GM12878 (cell line): Measurements from ENCODE around the gene PLPP7. TPM values are rescaled to one million over a fixed set of nuclear protein-coding genes. Genes with fewer than 3 reads are reported as not detected.

ENCODE experiments used
- CHD1 ChIP-seq: IDR thresholded peaks from 2 replicates; pipeline ENCODE4 v1.6.1; 2012; ENCODE audit warnings: low read depth, low read length, improper control_type of control experiment
- CREM ChIP-seq: IDR thresholded peaks from 2 replicates; pipeline ENCODE4 v1.6.1; 2014; ENCODE audit warnings: antibody characterized with exemption, low read depth
- HDAC6 ChIP-seq: fragments of 200-600 bp; sonication (generic); IDR thresholded peaks from one replicate; pipeline ENCODE4 v1.8.0; 2017; ENCODE audit warnings: antibody characterized with exemption; ENCODE audit not compliant: unreplicated experiment
- LARP7 ChIP-seq: fragments of 450-650 bp; IDR thresholded peaks from 2 replicates; pipeline ENCODE4 v1.6.1; 2017; ENCODE audit warnings: mild to moderate bottlenecking
- MYB ChIP-seq: fragments of 150-350 bp; IDR thresholded peaks from 2 replicates; pipeline ENCODE4 v1.6.1; 2014; ENCODE audit warnings: mild to moderate bottlenecking, low read depth, low read length, borderline replicate concordance
- POLR2A ChIP-seq: IDR thresholded peaks from 2 replicates; pipeline ENCODE4 v1.6.1; 2011; ENCODE audit warnings: low read depth, mild to moderate bottlenecking, low read length
- RFX5 ChIP-seq: IDR thresholded peaks from 2 replicates; pipeline ENCODE4 v1.6.1; 2011; ENCODE audit warnings: low read depth, low read length, improper control_type of control experiment
- STAT1 ChIP-seq: fragments of 450-650 bp; conservative IDR thresholded peaks from 2 replicates; pipeline ENCODE4 v1.6.1; 2014; ENCODE audit warnings: antibody characterized with exemption, mild to moderate bottlenecking
- TCF7 ChIP-seq: IDR thresholded peaks from 2 replicates; pipeline ENCODE4 v1.6.1; 2014; ENCODE audit warnings: antibody characterized with exemption, borderline replicate concordance
- WRNIP1 ChIP-seq: IDR thresholded peaks from 2 replicates; pipeline ENCODE4 v1.6.1; 2011; ENCODE audit warnings: low read depth, low read length, improper control_type of control experiment, borderline replicate concordance
- ZNF274 ChIP-seq: IDR thresholded peaks from one replicate; pipeline ENCODE4 v1.8.0; 2011; ENCODE audit not compliant: insufficient read length, insufficient read depth
- polyA plus RNA-seq, 11 experiments: library from polyadenylated mRNA; depleted of rRNA in 4 of 11; unstranded in 6 of 11; stranded (reverse) in 5 of 11; fragments of >200 nt; fragmentation: Nextera tagmentation in 4 of 11; fragmentation: Illumina TruSeq in 1 of 11; extraction: Ambion mirVana in 4 of 11; extraction: Trizol in 1 of 11; gene quantifications; 1 replicate in 1 of 11; 2 replicates in 10 of 11; pipeline versions ENCODE4 v1.2.1 to v1.2.3, GENCODE V29; 2011 to 2016; ENCODE audit warnings: inconsistent platforms in 2 of 11, missing spikeins in 2 of 11, low read depth in 1 of 11
- total RNA-seq, 4 experiments: library from RNA; depleted of rRNA in 3 of 4; stranded (reverse); fragments of >200 nt in 3 of 4; fragmentation: Illumina TruSeq in 1 of 4; extraction: Trizol in 1 of 4; gene quantifications; 2 replicates each; pipeline versions ENCODE4 v1.2.1 to v1.2.3, GENCODE V29; 2013 to 2021
- TF ChIP-seq, protein P1 (sequence below): IDR thresholded peaks from 2 replicates; pipeline ENCODE4 v1.6.1; 2012; ENCODE audit warnings: low read depth, low read length, improper control_type of control experiment
- TF ChIP-seq, protein P2 (sequence below): IDR thresholded peaks from 2 replicates; pipeline ENCODE4 v1.6.1; 2011; ENCODE audit warnings: borderline replicate concordance, low read depth, mild to moderate bottlenecking, moderate library complexity, mixed read lengths, low read length; ENCODE audit not compliant: insufficient read depth; ENCODE audit errors: extremely low read length
- TF ChIP-seq, protein P3 (sequence below): fragments of 450-650 bp; IDR thresholded peaks from 2 replicates; pipeline ENCODE4 v1.6.1; 2017; ENCODE audit warnings: antibody characterized with exemption, mild to moderate bottlenecking, moderate library complexity

PLPP7 gene
- total and polyA plus RNA-seq, 10 of the 15 experiments (the other 5 are each of a cell fraction or from before 2014, with no cell fraction given), result 0.05 to 1.0 (median 0.40) TPM; not detected in 3

DNA sequence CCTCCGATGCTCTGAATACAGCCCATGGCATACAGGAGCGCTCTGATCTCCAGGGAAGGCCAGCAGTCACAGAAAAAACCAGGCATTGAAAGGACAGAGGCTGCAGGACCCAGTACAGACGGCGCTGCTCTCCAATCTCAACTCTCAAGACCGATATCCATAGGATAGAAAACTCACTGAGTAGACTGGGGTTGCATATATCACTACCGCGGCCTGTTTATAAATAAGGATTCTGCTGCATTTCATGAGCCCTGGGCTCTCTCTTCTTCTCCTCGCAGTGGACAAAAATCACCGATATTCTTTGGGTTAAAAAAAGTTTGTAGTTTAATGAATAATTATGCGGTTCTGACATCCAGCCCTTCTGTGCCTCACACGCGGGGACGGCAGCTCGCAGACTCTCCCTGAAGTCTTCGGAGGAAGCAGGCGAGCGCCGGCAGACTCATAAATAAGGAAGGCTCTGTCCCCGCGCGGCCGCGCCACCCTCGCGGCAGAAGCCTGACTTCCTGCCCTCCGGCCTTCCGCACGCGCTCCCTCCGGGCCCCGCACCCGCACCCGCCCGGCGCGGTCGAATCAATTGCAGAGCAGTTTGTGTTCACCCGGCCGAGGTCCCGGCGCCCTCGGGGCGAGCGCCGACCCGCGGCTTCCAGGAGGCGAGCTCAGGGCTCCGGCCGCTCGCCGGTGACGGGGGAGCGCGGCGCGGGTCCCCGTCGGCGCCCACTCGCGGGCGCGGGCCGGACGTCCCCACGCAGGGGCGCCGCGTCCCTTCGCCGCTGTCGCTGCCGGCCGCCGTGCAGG is 13.2 kb upstream of the PLPP7 start, which contains the start of gene FAM78A (continued):
- TF ChIP-seq, protein P1, sequence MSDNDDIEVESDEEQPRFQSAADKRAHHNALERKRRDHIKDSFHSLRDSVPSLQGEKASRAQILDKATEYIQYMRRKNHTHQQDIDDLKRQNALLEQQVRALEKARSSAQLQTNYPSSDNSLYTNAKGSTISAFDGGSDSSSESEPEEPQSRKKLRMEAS, result no peak
- TF ChIP-seq ZNF274, result no peak
- no peak for TF ChIP-seq MYB
- TF ChIP-seq STAT1, result no peak
- TF ChIP-seq CHD1, result no peak
- TF ChIP-seq POLR2A, result peak; percentile 46; the same call in 1 of the 2 replicates
- no peak for TF ChIP-seq WRNIP1
- TF ChIP-seq LARP7, result peak; percentile 83; the same call in 1 of the 2 replicates
- TF ChIP-seq CREM, result no peak
- TF ChIP-seq, protein P2, sequence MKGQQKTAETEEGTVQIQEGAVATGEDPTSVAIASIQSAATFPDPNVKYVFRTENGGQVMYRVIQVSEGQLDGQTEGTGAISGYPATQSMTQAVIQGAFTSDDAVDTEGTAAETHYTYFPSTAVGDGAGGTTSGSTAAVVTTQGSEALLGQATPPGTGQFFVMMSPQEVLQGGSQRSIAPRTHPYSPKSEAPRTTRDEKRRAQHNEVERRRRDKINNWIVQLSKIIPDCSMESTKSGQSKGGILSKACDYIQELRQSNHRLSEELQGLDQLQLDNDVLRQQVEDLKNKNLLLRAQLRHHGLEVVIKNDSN, result no peak
- TF ChIP-seq, protein P3, sequence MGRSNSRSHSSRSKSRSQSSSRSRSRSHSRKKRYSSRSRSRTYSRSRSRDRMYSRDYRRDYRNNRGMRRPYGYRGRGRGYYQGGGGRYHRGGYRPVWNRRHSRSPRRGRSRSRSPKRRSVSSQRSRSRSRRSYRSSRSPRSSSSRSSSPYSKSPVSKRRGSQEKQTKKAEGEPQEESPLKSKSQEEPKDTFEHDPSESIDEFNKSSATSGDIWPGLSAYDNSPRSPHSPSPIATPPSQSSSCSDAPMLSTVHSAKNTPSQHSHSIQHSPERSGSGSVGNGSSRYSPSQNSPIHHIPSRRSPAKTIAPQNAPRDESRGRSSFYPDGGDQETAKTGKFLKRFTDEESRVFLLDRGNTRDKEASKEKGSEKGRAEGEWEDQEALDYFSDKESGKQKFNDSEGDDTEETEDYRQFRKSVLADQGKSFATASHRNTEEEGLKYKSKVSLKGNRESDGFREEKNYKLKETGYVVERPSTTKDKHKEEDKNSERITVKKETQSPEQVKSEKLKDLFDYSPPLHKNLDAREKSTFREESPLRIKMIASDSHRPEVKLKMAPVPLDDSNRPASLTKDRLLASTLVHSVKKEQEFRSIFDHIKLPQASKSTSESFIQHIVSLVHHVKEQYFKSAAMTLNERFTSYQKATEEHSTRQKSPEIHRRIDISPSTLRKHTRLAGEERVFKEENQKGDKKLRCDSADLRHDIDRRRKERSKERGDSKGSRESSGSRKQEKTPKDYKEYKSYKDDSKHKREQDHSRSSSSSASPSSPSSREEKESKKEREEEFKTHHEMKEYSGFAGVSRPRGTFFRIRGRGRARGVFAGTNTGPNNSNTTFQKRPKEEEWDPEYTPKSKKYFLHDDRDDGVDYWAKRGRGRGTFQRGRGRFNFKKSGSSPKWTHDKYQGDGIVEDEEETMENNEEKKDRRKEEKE, result peak; percentile 59; the same call in 1 of the 2 replicates
- no peak for TF ChIP-seq TCF7
- TF ChIP-seq HDAC6, result no peak
- no peak for TF ChIP-seq RFX5
